SU-DHL-6 (cell line): ENCODE measurements around the gene SPAST.

Source experiments
- H2AFZ ChIP-seq: fragments of 200-600 bp; sonication (generic); 2 replicates; pipeline ENCODE4 v1.6.1; 2014; ENCODE audit warnings: low read depth, mild to moderate bottlenecking, moderate library complexity, mixed read lengths, antibody characterized with exemption, low read length; ENCODE audit not compliant: severe bottlenecking
- H3F3A ChIP-seq: fragments of 200-600 bp; shearing (Covaris generic); 2 replicates; pipeline ENCODE4 v1.6.0; 2016; ENCODE audit warnings: antibody characterized with exemption, mild to moderate bottlenecking; ENCODE audit not compliant: insufficient read depth
- H3K27ac ChIP-seq: fragments of 200-600 bp; sonication (generic); 2 replicates; pipeline ENCODE4 v1.5.1; 2016; ENCODE audit warnings: low read depth, mild to moderate bottlenecking, low read length, moderate library complexity, mixed read lengths
- H3K27me3 ChIP-seq: fragments of 200-600 bp; sonication (generic), shearing (Covaris generic); 2 replicates; pipeline ENCODE4 v1.6.0; 2014; ENCODE audit warnings: mild to moderate bottlenecking, low read length
- H3K36me3 ChIP-seq: fragments of 200-600 bp; sonication (generic); 2 replicates; pipeline ENCODE4 v1.6.1; 2014; ENCODE audit warnings: mild to moderate bottlenecking, low read length, mixed read lengths
- H3K4me2 ChIP-seq: fragments of 300-600, 200-600 bp; shearing (Covaris generic), sonication (generic); 2 replicates; pipeline ENCODE4 v1.6.0; 2014; ENCODE audit warnings: low read length, low read depth, mild to moderate bottlenecking; ENCODE audit not compliant: poor library complexity, severe bottlenecking
- H3K4me3 ChIP-seq: fragments of 200-600 bp; sonication (generic); 2 replicates; pipeline ENCODE4 v1.5.1; 2014; ENCODE audit warnings: antibody characterized with exemption, low read length, mild to moderate bottlenecking, mixed read lengths; ENCODE audit not compliant: insufficient read depth, poor library complexity, severe bottlenecking
- H3K79me2 ChIP-seq: fragments of 200-600 bp; sonication (generic); 2 replicates; pipeline ENCODE4 v1.6.1; 2014; ENCODE audit warnings: mild to moderate bottlenecking, low read length, moderate library complexity; ENCODE audit not compliant: insufficient read depth
- H3K9ac ChIP-seq: fragments of 200-600 bp; sonication (generic); 2 replicates; pipeline ENCODE4 v1.7.0; 2014; ENCODE audit warnings: mild to moderate bottlenecking, low read length
- H3K9me2 ChIP-seq: fragments of 200-600 bp; sonication (generic); replicated peaks from 2 replicates; pipeline ENCODE4 v1.6.1; 2014; ENCODE audit warnings: low read length; ENCODE audit not compliant: insufficient read depth
- H3K9me3 ChIP-seq: fragments of 200-600 bp; sonication (generic); 2 replicates; pipeline ENCODE4 v1.6.1; 2014; ENCODE audit warnings: low read length, mixed read lengths; ENCODE audit not compliant: insufficient read depth
- H4K20me1 ChIP-seq: fragments of 200-600 bp; sonication (generic); 2 replicates; pipeline ENCODE4 v1.6.1; 2014; ENCODE audit warnings: low read depth, mild to moderate bottlenecking, antibody characterized with exemption, low read length, moderate library complexity, mixed read lengths
- EZH2phosphoT487 ChIP-seq: fragments of 200-600 bp; sonication (generic), shearing (Covaris generic); conservative IDR thresholded peaks from 2 replicates; pipeline ENCODE4 v1.6.1; 2018; ENCODE audit warnings: mild to moderate bottlenecking, antibody characterized with exemption, low read length, moderate library complexity, mixed read lengths
- TF ChIP-seq, protein P1 (sequence below): fragments of 200-600 bp; sonication (generic); IDR thresholded peaks from one replicate; pipeline ENCODE4 v1.5.1; 2017; ENCODE audit warnings: antibody characterized with exemption, mild to moderate bottlenecking, low read length, moderate library complexity; ENCODE audit not compliant: insufficient read depth, poor library complexity, severe bottlenecking

Gene SPAST

DNA sequence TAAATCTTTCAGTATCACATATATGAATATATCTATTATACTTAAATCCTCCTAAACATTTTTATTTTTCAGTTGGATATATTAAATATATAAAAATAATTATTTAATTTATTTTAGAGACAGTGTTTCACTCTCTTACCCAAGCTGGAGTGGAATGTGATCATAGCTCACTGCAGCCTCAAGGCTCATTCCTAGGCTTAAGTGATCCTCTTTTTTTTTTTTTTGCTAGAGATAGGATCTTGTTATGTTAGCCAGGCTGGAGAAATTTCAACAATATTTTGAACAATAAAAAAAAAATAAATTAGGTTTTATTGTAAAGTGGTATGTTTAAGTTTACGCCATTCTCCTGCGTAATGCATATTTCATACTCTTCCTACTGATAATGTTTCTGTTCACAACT is 4.2 kb downstream of the SPAST start:
- H3K36me3 ChIP-seq: no peaks in the 10 kb centered on the region; the same call in 1 of the 2 replicates
- no peaks in the 10 kb centered on the region for H3K9me3 ChIP-seq
- no peak overlapping the region for H3K9ac ChIP-seq
- no peak overlapping the region for H3K27ac ChIP-seq
- H3K4me3 ChIP-seq: no peak overlapping the region
- TF ChIP-seq, protein P1, sequence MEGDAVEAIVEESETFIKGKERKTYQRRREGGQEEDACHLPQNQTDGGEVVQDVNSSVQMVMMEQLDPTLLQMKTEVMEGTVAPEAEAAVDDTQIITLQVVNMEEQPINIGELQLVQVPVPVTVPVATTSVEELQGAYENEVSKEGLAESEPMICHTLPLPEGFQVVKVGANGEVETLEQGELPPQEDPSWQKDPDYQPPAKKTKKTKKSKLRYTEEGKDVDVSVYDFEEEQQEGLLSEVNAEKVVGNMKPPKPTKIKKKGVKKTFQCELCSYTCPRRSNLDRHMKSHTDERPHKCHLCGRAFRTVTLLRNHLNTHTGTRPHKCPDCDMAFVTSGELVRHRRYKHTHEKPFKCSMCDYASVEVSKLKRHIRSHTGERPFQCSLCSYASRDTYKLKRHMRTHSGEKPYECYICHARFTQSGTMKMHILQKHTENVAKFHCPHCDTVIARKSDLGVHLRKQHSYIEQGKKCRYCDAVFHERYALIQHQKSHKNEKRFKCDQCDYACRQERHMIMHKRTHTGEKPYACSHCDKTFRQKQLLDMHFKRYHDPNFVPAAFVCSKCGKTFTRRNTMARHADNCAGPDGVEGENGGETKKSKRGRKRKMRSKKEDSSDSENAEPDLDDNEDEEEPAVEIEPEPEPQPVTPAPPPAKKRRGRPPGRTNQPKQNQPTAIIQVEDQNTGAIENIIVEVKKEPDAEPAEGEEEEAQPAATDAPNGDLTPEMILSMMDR: no peak
- H3K9me2 ChIP-seq: no peaks in the 10 kb centered on the region
- peaks cover 35% of the 10 kb centered on the region for H3K79me2 ChIP-seq
- no peak overlapping the region for H3K4me2 ChIP-seq
- no peaks in the 10 kb centered on the region for H4K20me1 ChIP-seq
- H3K27me3 ChIP-seq: no peaks in the 10 kb centered on the region
- H2AFZ ChIP-seq: no peak overlapping the region
- no peaks in the 10 kb centered on the region for H3F3A ChIP-seq

- H3K27ac ChIP-seq: no peak overlapping the region
Measured at GRCh38 chr2:32074134-32074506, 10.8 kb downstream of the SPAST start.

GRCh38 chr2:32095671-32096070 is 32.3 kb downstream of the SPAST start:
- H2AFZ ChIP-seq: no peak overlapping the region
- no peak overlapping the region for H3K4me2 ChIP-seq
- no peaks in the 10 kb centered on the region for H4K20me1 ChIP-seq
- no peaks in the 10 kb centered on the region for H3K9me2 ChIP-seq
- H3K4me3 ChIP-seq: no peak overlapping the region
- no peaks in the 10 kb centered on the region for H3K9me3 ChIP-seq
- H3K9ac ChIP-seq: no peak overlapping the region
- no peaks in the 10 kb centered on the region for H3K27me3 ChIP-seq
- H3F3A ChIP-seq: no peaks in the 10 kb centered on the region
- TF ChIP-seq, protein P1: no peak
- no peak for TF ChIP-seq EZH2phosphoT487
- no peak overlapping the region for H3K27ac ChIP-seq
- H3K79me2 ChIP-seq: no peaks in the 10 kb centered on the region
- H3K36me3 ChIP-seq: peaks cover 1% of the 10 kb centered on the region; the same call in 1 of the 2 replicates

More at GRCh38 chr2:32074134-32074506, 10.8 kb downstream of the SPAST start:
- H3K36me3 ChIP-seq: no peaks in the 10 kb centered on the region; the same call in 1 of the 2 replicates
- H3K27me3 ChIP-seq: no peaks in the 10 kb centered on the region
- H2AFZ ChIP-seq: no peak overlapping the region
- H3K9ac ChIP-seq: no peak overlapping the region
- no peaks in the 10 kb centered on the region for H4K20me1 ChIP-seq
- 0 out of 2 replicates have a peak, but pooled peaks cover 12% of the 10 kb centered on the region for H3F3A ChIP-seq
- TF ChIP-seq, protein P1: no peak
- TF ChIP-seq EZH2phosphoT487: no peak
- no peaks in the 10 kb centered on the region for H3K9me2 ChIP-seq
- peaks cover 31% of the 10 kb centered on the region for H3K79me2 ChIP-seq
- H3K4me3 ChIP-seq: no peak overlapping the region
- H3K9me3 ChIP-seq: no peaks in the 10 kb centered on the region
- no peak overlapping the region for H3K4me2 ChIP-seq
